C4-2B (cell line): Measurements from ENCODE around the gene HOXB2.

Experiments
- H3K27ac ChIP-seq: fragments of 450-650 bp; 2 replicates; pipeline ENCODE4 v1.5.1; 2017
- CTCF ChIP-seq: fragments of 450-650 bp; conservative IDR thresholded peaks from 2 replicates; pipeline ENCODE4 v1.5.1; 2017; ENCODE audit warnings: mild to moderate bottlenecking
- ZFX ChIP-seq: fragments of 450-650 bp; IDR thresholded peaks from 2 replicates; pipeline ENCODE4 v1.6.1; 2017

Gene HOXB2

GRCh38 chr17:48499735-48500434, 45.0 kb downstream of the HOXB2 start:
- no peak overlapping the region for H3K27ac ChIP-seq
- TF ChIP-seq CTCF, result no peak

GRCh38 chr17:48499248-48499647, 45.7 kb downstream of the HOXB2 start:
- TF ChIP-seq CTCF, result no peak
- TF ChIP-seq ZFX, result no peak
- no peak overlapping the region for H3K27ac ChIP-seq

- no peak overlapping the region for H3K27ac ChIP-seq
- TF ChIP-seq ZFX (no peak), CTCF (no peak)
Observed at GRCh38 chr17:48498164-48498850, 46.6 kb downstream of the HOXB2 start.

- no peak overlapping the region for H3K27ac ChIP-seq
Observed at GRCh38 chr17:48497103-48497502, 47.8 kb downstream of the HOXB2 start.

GRCh38 chr17:48494335-48494734, 50.6 kb downstream of the HOXB2 start:
- no peak overlapping the region for H3K27ac ChIP-seq

More at GRCh38 chr17:48497103-48497502, 47.8 kb downstream of the HOXB2 start:
- TF ChIP-seq CTCF (no peak), ZFX (no peak)

More at GRCh38 chr17:48494335-48494734, 50.6 kb downstream of the HOXB2 start:
- TF ChIP-seq ZFX (no peak), CTCF (no peak)
